HG03460 (cell line): ENCODE measurements around the gene GSTM3.
"Not testable (repeated sequence)": the region's sequence is repeated elsewhere in the genome, so short reads cannot be mapped to it uniquely, and the experiment has no call there.

Experiments used
- ATAC-seq: cut with Tn5 transposase; IDR thresholded peaks from one replicate; pipeline ENCODE4 v1.9.1; 2021; ENCODE audit not compliant: unreplicated experiment

GSTM3 gene

GRCh38 chr1:109776206-109776835 lies 35.5 kb upstream of the GSTM3 start:
- ATAC-seq = no peak

- no peak for ATAC-seq
Measured at GRCh38 chr1:109775398-109775797, 34.6 kb upstream of the GSTM3 start.

GRCh38 chr1:109773900-109774485 lies 33.2 kb upstream of the GSTM3 start:
- ATAC-seq = no peak

- peak; percentile 73 for ATAC-seq
Measured at GRCh38 chr1:109773203-109773899, 32.5 kb upstream of the GSTM3 start.

GRCh38 chr1:109772658-109773202 lies 31.9 kb upstream of the GSTM3 start:
- no peak for ATAC-seq

GRCh38 chr1:109771712-109772657 lies 31.1 kb upstream of the GSTM3 start:
- ATAC-seq = no peak

GRCh38 chr1:109770331-109771095 lies 29.7 kb upstream of the GSTM3 start:
- ATAC-seq = no peak

GRCh38 chr1:109769330-109770078 lies 28.7 kb upstream of the GSTM3 start:
- ATAC-seq = no peak

GRCh38 chr1:109768820-109769219 lies 28.0 kb upstream of the GSTM3 start:
- ATAC-seq = no peak

GRCh38 chr1:109768335-109768650 lies 27.5 kb upstream of the GSTM3 start:
- no peak for ATAC-seq

- ATAC-seq = no peak
Measured at GRCh38 chr1:109767637-109768334, 26.9 kb upstream of the GSTM3 start.

DNA sequence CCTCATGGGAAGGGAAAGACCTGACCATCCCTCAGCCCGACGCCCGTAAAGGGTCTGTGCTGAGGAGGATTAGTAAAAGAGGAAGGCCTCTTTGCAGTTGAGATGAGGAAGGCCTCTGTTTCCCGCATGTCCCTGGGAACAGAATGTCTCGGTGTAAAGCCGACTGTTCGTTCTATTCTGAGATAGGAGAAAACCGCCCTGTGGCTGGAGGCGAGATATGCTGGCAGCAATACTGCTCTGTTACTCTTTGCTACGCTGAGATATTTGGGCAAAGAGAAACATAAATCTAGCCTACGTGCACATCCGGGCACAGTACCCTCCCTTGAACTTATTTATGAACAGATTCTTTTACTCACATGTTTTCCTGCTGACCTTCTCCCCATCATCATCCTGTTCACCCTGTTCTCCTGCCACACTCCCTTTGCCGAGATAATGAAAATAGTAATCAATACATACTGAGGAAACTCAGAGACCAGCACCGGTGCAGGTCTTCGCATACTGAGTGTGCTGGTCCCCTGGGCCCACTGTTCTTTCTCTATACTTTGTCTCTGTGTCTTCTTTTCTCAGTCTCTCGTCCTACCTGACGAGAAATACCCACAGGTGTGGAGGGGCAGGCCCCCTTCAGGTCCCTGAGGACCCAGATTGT lies 26.3 kb upstream of the GSTM3 start:
- not testable (repeated sequence) for ATAC-seq

DNA sequence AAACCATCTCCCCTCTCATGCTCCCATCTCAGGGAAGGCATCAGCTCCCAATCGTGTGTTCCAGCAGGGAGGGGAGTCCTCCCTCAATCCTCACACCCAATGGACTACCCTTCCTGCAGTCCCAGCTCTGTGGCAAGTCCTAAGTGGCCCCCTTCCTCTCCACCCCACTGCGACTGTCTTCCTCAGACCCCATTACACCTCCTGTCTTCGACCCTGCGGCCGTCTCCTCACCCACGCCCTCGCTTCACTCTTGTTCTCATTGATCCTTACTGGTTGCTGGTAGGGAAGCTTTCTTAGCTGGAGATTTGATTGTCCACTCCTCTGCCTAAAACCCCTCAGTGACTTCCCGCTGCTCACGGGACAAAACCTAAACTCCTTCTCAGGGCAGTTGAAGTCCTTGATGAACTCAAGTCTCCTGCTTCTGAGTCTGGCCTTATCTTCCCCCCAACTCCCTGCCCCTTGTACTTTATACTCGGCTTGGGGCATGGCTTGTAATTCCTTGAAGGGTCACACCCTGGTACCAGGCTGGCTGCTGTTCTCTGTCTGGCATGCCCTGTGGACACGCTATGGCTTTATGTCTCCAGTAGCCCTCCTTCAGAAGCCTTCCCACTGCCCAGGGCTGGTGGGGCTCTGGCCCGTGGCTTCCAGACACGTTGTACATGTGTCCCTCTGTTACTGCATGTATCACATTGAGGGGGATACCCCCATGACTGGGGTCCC lies 25.2 kb upstream of the GSTM3 start:
- ATAC-seq = no peak

- no peak for ATAC-seq
Measured at GRCh38 chr1:109765483-109765815, 24.6 kb upstream of the GSTM3 start.

DNA sequence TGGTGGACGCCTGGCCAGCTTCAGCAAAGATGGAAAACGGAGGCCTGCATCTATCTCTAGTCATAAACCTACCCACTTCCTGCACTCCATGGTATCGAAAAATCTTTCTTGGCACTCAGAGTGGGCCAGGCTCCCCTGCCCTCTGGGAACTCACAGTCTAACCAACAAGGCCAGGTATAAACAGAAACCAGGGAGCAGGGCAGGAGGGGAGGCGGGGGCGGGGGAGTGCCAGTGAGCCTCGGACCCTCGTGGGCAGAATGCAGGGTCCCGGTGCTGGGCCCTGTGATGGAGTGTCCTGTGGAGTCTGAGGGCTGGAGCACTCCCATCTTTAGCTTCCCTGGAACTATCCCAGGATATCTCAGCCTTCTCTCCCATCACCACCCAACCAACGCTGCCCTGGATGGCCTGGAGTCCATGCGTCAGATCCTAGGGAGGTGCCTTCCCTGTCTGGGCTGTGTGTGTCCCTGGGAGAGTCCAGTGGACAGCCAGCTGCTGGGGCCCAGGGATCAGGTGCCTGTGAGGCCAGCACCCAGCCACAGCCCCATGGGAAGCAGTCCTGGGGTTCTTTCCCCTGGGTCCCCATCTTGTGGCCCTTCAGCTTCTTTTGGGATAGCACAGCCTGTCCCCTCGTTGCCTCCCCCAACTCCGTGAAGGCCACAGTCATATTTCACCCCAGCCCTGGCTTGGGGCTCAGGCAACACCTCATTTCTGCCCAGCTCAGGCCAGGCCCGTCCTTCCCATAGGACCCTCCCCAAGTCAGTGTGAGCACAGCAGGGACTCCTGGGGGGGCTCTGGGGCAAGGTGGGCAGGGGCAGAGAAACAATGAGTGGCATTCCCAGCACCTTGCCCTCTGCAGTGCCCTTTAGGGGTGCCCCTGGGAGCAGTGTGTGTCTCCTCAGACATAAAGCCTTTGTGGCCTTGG lies 24.0 kb upstream of the GSTM3 start:
- no peak for ATAC-seq

GRCh38 chr1:109763646-109764415 lies 23.0 kb upstream of the GSTM3 start, which contains the start of gene EPS8L3:
EPS8L3 (minus strand) TSS chr1:109763923; CDS start chr1:109761749, 2,174 bp downstream.
- ATAC-seq = no peak
